Heart left ventricle (tissue), 16 donors: Measurements from ENCODE around the gene TRAF7. TPM values are rescaled to one million over a fixed set of nuclear protein-coding genes. Genes with fewer than 3 reads are reported as not detected.

Experiments
- ATAC-seq, 4 donors: fragments of 200-7000 bp; cut with Tn5 transposase; one replicate each; pipeline ENCODE4 v1.9.1; 2020 to 2022; ENCODE audit warnings: moderate library complexity in 4 of 4, mild to moderate bottlenecking in 3 of 4, moderate number of reproducible peaks in 1 of 4
- DNase-seq, 5 donors: peaks; one replicate each; pipeline ENCODE4 v3.0.0-alpha.2; 2020
- H3K27ac ChIP-seq, 12 donors: fragments of 200-600 bp; sonication (generic) in 4 of 12; one replicate each; pipeline versions ENCODE4 v1.5.0 to v1.8.0; 2016 to 2022; ENCODE audit warnings: mild to moderate bottlenecking in 2 of 12
- H3K27me3 ChIP-seq, 9 donors: fragments of 200-600 bp; sonication (generic) in 2 of 9; one replicate each; pipeline versions ENCODE4 v1.5.1 to v1.8.0; 2016 to 2022; ENCODE audit warnings: mild to moderate bottlenecking in 3 of 9
- H3K36me3 ChIP-seq, 9 donors: fragments of 200-600 bp; sonication (generic) in 2 of 9; one replicate each; pipeline versions ENCODE4 v1.5.0 to v1.8.0; 2018 to 2022; ENCODE audit warnings: mild to moderate bottlenecking in 2 of 9
- H3K4me1 ChIP-seq, 12 donors: fragments of 200-600 bp; sonication (generic) in 4 of 12; one replicate each; pipeline versions ENCODE4 v1.5.0 to v1.8.0; 2016 to 2022; ENCODE audit warnings: mild to moderate bottlenecking in 3 of 12
- H3K4me3 ChIP-seq, 12 donors: fragments of 200-600 bp; sonication (generic) in 4 of 12; one replicate each; pipeline versions ENCODE4 v1.5.0 to v1.8.0; 2017 to 2022; ENCODE audit warnings: mild to moderate bottlenecking in 9 of 12, moderate library complexity in 4 of 12
- H3K9me3 ChIP-seq, 12 donors: fragments of 200-600 bp; sonication (generic) in 4 of 12; one replicate each; pipeline versions ENCODE4 v1.5.0 to v1.8.0; 2016 to 2022; ENCODE audit warnings: mild to moderate bottlenecking in 1 of 12
- POLR2A ChIP-seq, 2 donors: fragments of 450-650 bp; IDR thresholded peaks; one replicate each; pipeline ENCODE4 v1.6.1; 2017; ENCODE audit warnings: antibody characterized with exemption in 2 of 2, mild to moderate bottlenecking in 2 of 2, moderate library complexity in 2 of 2
- WGBS, 4 donors: extraction: QIAGEN DNeasy Blood & Tissue Kit in 2 of 4; methylation state at CpG; one replicate each; pipeline versions ENCODE4 v1.1.5 to v1.1.7; 2013 to 2018; 5-methylcytosine and 5-hydroxymethylcytosine counted together
- intact Hi-C, 10 donors: fragments of 100-400 bp; cut with DNase I; formaldehyde crosslinking; loops; one replicate each; pipeline versions ENCODE4 v1.11.1 to v1.14.2; 2022
- polyA plus RNA-seq, 2 donors: library from polyadenylated mRNA; stranded (reverse); fragments of 200-250 nt; gene quantifications; one replicate each; pipeline ENCODE4 v1.2.3, GENCODE V29; 2013
- total RNA-seq, 9 donors: library from RNA; depleted of rRNA in 2 of 9; stranded (reverse); fragments of >200 nt in 2 of 9; fragmentation: NEBNext Ultra II Directional in 3 of 9; extraction: Animal tissue kit (Norgen Biotek cat#: 25700) in 3 of 9; gene quantifications; one replicate each; pipeline versions ENCODE4 v1.1.0 to v1.2.4, GENCODE V29; 2016 to 2023
- TF ChIP-seq, protein P1 (sequence below), 12 donors: fragments of 200-600 bp; sonication (generic) in 4 of 12; IDR thresholded peaks; one replicate each; pipeline versions ENCODE4 v1.5.0 to v1.8.0; 2018 to 2022; ENCODE audit warnings: antibody characterized with exemption in 12 of 12, mild to moderate bottlenecking in 5 of 12
- donor health status: ischemic (EF 13 %, LVEDD 7.1; RV severe dilation, severe dysfunction).
- donor health status: healthy with polysubstance abuse.
- donor health status: DM: no; HTN: yes; CAD: no.
- donor health status: DM: no; HTN: no; CAD: no.
- donor health status: ischemic (EF 25% LVEDD 6.9; RV normal size, moderate dysfunction).
- donor health status: ischemic (EF 25% LVEDD 5.7; RV mildly dilated, moderate dysfunction).
- donor health status: healthy.
- donor health status: DM: yes; HTN: yes; CAD: no.
- donor health status: ischemic (EF 35%, LVEDD 5.7; RV mildly dilated, moderate dysfunction).
- donor health status: nonischemic (EF 11% LVEDD 7.7; RV severe dilation, severe dysfunction).
- donor health status: DM: yes; HTN: yes; CAD: no.
- donor health status: PGD.
- donor health status: ischemic (EF 29% LVEDD 5.4; RV normal size, mild dysfunction).
- donor health status: nonischemic (EF 23%, LVEDD 6.1; RV moderate dilation, normal function).

The TRAF7 gene
- total and polyA plus RNA-seq, 11 donors, result 12.2 to 40.2 (median 27.0) TPM

DNA sequence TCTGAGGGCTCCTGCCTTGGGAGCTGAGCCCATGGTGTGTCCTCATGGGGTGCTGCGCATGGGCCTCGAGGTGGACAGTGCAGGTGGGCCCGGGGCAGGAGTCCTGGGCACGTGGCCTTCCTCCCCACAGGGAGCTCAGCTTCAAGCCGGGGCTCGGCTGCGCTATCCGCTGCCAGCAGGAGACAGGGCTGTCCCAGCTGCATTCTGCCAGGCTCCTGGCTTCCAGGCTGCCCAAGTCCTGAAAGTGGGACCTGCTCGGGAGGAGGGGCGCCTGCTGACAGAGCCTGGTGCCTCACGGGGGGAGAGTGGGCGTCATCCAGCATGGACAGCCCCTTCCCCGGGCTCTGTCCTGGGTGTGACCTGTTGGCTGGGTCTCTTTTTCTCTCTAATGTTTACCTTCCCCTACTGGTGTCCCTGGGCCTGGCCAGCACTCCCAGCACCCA, 7.1 kb downstream of the TRAF7 start:
- Histone ChIP-seq H3K27ac (no peak overlapping the region), H3K4me1 (peaks cover 0 to 39% (median 15%) of the 10 kb centered on the region in 12 donors), H3K4me3 (no peak overlapping the region), H3K9me3 (no peaks in the 10 kb centered on the region), H3K27me3 (no peaks in the 10 kb centered on the region), H3K36me3 (peaks cover 0 to 20% (median 8%) of the 10 kb centered on the region in 9 donors)
- ATAC-seq, result no peak
- TF ChIP-seq, protein P1, sequence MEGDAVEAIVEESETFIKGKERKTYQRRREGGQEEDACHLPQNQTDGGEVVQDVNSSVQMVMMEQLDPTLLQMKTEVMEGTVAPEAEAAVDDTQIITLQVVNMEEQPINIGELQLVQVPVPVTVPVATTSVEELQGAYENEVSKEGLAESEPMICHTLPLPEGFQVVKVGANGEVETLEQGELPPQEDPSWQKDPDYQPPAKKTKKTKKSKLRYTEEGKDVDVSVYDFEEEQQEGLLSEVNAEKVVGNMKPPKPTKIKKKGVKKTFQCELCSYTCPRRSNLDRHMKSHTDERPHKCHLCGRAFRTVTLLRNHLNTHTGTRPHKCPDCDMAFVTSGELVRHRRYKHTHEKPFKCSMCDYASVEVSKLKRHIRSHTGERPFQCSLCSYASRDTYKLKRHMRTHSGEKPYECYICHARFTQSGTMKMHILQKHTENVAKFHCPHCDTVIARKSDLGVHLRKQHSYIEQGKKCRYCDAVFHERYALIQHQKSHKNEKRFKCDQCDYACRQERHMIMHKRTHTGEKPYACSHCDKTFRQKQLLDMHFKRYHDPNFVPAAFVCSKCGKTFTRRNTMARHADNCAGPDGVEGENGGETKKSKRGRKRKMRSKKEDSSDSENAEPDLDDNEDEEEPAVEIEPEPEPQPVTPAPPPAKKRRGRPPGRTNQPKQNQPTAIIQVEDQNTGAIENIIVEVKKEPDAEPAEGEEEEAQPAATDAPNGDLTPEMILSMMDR (IDR thresholded peaks at IDR 0.05), result no peak
- intact Hi-C loops, result loop anchor here in 2 of 10 donors (5.0 to 10.0 kb wide), 2 partner anchors 40 to 262 kb away; partner anchors contain the start of gene CCNF (in 1 of the 2)
- WGBS, 4 donors, result 83 to 93% (median 91%) methylated on average over 6 to 13 of the region's 13 CpGs
- DNase-seq, result no peak

DNA sequence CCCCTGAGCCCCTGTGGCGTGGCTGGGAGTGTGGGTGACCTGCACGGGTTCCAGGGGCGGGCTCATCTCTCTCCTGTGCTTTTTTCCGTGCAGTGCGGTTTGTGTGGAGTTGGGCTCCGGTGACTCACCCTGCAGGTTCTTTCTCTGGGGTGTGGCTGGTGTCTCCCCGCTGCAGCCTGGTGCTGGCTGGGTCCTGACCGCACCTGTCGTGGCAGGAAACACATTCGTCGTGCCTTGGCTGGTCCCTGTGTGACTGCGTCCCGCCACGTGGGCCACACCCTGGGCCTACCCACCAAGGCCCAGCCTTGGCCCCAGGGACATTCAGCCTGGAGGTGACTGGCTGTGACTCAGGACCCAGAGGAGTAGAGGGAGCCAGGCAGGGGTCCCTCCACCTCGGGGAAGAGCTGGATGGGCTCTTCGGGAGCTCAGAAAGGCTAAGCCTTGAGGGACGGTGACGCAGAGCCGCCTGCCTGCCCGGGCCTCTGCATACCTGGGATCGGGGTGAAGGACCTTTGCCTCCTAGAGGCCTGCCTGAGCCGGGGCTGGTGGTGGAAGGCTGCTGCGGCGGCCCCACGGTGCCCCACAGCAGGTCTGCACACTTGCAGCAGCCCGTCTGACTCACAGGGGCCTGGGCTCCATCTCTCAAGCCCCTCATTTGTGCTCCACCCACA, 7.8 kb downstream of the TRAF7 start:
- H3K36me3 ChIP-seq, result peaks cover 0 to 26% (median 12%) of the 10 kb centered on the region in 9 donors
- H3K4me3 ChIP-seq, result no peak overlapping the region
- H3K27me3 ChIP-seq, result no peaks in the 10 kb centered on the region
- no peak overlapping the region for H3K27ac ChIP-seq
- 93 to 100% (median 96%) methylated on average over 11 to 26 of the region's 26 CpGs for WGBS, 4 donors
- H3K9me3 ChIP-seq, result no peaks in the 10 kb centered on the region
- no peak for DNase-seq
- intact Hi-C loops, result loop anchor here in 2 of 10 donors (5.0 to 10.0 kb wide), 2 partner anchors 39 to 261 kb away; partner anchors contain the start of gene CCNF (in 1 of the 2)
- TF ChIP-seq POLR2A (IDR thresholded peaks at IDR 0.05), result no peak
- TF ChIP-seq, protein P1 (IDR thresholded peaks at IDR 0.05), result no peak
- no peak for ATAC-seq
- H3K4me1 ChIP-seq, result peaks cover 0 to 32% (median 11%) of the 10 kb centered on the region in 12 donors

DNA sequence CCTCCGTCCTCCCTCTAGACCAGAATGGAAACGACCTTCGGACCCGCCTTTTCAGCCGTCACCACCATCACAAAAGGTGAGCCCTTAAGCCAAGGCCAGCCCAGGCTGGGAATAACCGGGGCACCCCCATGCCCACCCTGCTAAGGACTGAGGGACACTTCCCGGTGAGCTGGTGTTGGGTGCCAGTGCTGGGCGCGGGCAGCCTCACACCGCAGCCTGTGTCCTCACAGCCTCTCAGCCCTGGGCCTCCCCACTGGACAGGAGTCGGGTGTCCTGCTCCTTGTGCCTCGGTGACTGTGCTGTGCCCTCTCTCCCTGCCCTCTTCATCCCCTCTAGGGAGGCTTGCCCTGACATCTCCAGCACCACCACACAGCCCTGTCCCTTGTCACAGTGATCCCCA, 10.3 kb downstream of the TRAF7 start:
- WGBS, 4 donors, result 92 to 100% (median 95%) methylated on average over 6 to 12 of the region's 12 CpGs
- TF ChIP-seq, protein P1 (IDR thresholded peaks at IDR 0.05), result no peak
- no peak for TF ChIP-seq POLR2A (IDR thresholded peaks at IDR 0.05)
- no peaks in the 10 kb centered on the region for H3K9me3 ChIP-seq
- no peak overlapping the region for H3K4me3 ChIP-seq
- H3K36me3 ChIP-seq, result peaks cover 0 to 50% (median 14%) of the 10 kb centered on the region in 9 donors
- no peak overlapping the region for H3K27ac ChIP-seq
- DNase-seq (no peak), ATAC-seq (no peak)
- intact Hi-C loops, result loop anchor here in 1 of 10 donors (10.0 kb wide), 1 partner anchor 259 kb away; the partner anchor contains the start of gene CCNF
- peaks cover 0 to 13% (median 3%) of the 10 kb centered on the region in 12 donors for H3K4me1 ChIP-seq
- H3K27me3 ChIP-seq, result no peaks in the 10 kb centered on the region

DNA sequence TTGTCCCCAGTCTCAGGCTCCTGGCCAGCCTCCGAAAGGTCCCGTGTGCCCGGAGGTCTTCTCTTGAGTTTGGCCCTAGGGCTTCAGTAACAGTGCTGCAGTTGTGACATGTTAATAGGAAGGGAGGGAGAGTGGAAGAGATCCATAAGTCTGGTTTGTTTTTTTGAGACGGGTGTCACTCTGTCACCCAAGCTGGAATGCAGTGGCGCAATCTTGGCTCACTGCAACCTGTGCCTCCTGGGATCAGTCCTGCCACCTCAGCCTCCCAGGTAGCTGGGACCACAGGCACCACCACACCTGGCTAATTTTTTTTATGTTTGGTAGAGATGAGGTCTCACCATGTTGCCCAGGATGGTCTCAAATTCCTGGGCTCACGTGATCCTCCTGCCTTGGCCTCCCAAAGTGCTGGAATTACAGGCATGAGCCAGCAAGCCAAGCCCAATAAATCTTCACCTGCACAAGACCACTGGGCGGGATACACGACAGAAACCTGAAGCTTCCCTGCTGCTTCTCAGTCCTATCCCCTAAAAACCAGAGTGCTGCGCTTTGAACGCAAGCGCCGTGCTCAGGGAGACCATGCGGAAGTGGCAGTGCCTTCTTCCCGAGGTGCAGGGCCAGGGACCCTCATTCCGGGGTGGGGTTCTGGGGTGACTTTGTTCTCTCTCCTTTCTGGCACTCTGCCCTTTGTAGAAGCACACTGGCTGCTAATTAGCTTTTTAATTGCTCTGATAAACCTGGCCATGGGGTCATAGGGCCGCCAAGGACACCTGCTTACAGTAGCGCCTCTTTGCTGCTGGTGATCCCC, 10.9 kb downstream of the TRAF7 start:
- TF ChIP-seq, protein P1 (IDR thresholded peaks at IDR 0.05), result no peak
- TF ChIP-seq POLR2A (IDR thresholded peaks at IDR 0.05), result no peak
- intact Hi-C loops, result loop anchor here in 1 of 10 donors (10.0 kb wide), 1 partner anchor 258 kb away; the partner anchor contains the start of gene CCNF
- no peak overlapping the region for H3K4me3 ChIP-seq
- peaks cover 0 to 9% (median under 1%) of the 10 kb centered on the region in 12 donors for H3K4me1 ChIP-seq
- H3K27ac ChIP-seq, result no peak overlapping the region
- no peaks in the 10 kb centered on the region for H3K9me3 ChIP-seq
- 91 to 94% (median 93%) methylated on average over 16 to 17 of the region's 17 CpGs for WGBS, 4 donors
- H3K27me3 ChIP-seq, result no peaks in the 10 kb centered on the region
- peaks cover 0 to 55% (median 14%) of the 10 kb centered on the region in 9 donors for H3K36me3 ChIP-seq
- DNase-seq (no peak), ATAC-seq (no peak)
